Fibroblast of pulmonary artery (primary cell): ENCODE results near the gene PRMT6.
"Not testable (repeated sequence)": the region's sequence is repeated elsewhere in the genome, so short reads cannot be mapped to it uniquely, and the experiment has no call there.

Experiments
- DNase-seq: peaks from one replicate; pipeline ENCODE4 v3.0.0-alpha.2; 2010; ENCODE audit warnings: low read depth
- H3K4me3 ChIP-seq: replicated peaks from 2 replicates; pipeline ENCODE4 v1.5.1; 2011; ENCODE audit warnings: low read depth, mild to moderate bottlenecking, control low read depth, low read length, moderate library complexity
- TF ChIP-seq, protein P1 (sequence below): IDR thresholded peaks from 2 replicates; pipeline ENCODE4 v1.5.1; 2011; ENCODE audit warnings: mild to moderate bottlenecking, control low read depth, low read length, inconsistent platforms; ENCODE audit errors: missing control alignments

PRMT6 gene

GRCh38 chr1:107047602-107048001 lies 8.9 kb upstream of the PRMT6 start:
- TF ChIP-seq, protein P1, sequence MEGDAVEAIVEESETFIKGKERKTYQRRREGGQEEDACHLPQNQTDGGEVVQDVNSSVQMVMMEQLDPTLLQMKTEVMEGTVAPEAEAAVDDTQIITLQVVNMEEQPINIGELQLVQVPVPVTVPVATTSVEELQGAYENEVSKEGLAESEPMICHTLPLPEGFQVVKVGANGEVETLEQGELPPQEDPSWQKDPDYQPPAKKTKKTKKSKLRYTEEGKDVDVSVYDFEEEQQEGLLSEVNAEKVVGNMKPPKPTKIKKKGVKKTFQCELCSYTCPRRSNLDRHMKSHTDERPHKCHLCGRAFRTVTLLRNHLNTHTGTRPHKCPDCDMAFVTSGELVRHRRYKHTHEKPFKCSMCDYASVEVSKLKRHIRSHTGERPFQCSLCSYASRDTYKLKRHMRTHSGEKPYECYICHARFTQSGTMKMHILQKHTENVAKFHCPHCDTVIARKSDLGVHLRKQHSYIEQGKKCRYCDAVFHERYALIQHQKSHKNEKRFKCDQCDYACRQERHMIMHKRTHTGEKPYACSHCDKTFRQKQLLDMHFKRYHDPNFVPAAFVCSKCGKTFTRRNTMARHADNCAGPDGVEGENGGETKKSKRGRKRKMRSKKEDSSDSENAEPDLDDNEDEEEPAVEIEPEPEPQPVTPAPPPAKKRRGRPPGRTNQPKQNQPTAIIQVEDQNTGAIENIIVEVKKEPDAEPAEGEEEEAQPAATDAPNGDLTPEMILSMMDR, result no peak
- H3K4me3 ChIP-seq, result no peak overlapping the region
- DNase-seq, result peak; percentile 1

DNA sequence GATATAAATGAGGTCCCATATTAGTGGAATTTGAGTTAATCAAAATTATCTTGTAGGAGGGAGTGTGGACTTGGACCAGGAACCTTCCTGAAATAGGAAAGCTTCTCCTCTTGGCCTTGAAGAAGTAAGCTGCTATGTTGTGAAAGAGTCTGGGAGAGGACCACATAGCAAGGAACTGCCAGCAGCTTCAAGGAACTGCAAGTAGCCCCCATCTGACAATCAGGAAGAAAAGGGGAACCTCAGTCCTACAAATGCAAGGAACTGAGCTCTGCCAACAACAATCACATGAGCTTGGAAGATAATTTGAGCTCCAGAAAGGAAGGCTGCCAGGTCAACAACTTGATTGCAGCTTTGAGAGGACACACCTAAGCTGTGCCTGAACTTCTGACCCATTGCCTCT lies 8.2 kb upstream of the PRMT6 start:
- H3K4me3 ChIP-seq, result no peak overlapping the region
- no peak for DNase-seq
- TF ChIP-seq, protein P1, result no peak

GRCh38 chr1:107051266-107051665 lies 5.2 kb upstream of the PRMT6 start:
- no peak for DNase-seq
- no peak overlapping the region for H3K4me3 ChIP-seq
- TF ChIP-seq, protein P1, result no peak

DNA sequence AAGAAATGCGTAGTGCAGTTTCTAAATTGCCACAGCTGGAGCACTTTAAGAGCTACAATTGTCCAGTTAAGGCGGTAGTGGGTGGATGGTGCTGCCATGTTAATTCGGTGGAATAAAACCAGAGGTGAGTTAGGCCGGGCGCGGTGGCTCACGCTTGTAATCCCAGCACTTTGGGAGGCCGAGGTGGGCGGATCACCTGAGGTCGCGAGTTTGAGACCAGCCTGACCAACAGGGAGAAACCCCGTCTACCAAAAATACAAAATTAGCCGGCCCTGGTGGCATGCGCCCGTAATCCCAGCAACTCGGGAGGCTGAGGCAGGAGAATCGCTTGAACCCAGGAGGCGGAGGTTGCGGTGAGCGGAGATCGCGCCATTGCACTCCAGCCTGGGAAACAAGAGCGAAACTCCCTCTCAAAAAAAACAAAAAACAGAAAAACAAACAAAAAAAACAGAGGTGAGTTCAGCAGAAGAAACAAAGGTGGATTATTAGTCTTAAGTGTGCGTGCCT lies 502 bp upstream of the PRMT6 start:
- not testable (repeated sequence) for DNase-seq
- peak overlapping the region; percentile 90 for H3K4me3 ChIP-seq

DNA sequence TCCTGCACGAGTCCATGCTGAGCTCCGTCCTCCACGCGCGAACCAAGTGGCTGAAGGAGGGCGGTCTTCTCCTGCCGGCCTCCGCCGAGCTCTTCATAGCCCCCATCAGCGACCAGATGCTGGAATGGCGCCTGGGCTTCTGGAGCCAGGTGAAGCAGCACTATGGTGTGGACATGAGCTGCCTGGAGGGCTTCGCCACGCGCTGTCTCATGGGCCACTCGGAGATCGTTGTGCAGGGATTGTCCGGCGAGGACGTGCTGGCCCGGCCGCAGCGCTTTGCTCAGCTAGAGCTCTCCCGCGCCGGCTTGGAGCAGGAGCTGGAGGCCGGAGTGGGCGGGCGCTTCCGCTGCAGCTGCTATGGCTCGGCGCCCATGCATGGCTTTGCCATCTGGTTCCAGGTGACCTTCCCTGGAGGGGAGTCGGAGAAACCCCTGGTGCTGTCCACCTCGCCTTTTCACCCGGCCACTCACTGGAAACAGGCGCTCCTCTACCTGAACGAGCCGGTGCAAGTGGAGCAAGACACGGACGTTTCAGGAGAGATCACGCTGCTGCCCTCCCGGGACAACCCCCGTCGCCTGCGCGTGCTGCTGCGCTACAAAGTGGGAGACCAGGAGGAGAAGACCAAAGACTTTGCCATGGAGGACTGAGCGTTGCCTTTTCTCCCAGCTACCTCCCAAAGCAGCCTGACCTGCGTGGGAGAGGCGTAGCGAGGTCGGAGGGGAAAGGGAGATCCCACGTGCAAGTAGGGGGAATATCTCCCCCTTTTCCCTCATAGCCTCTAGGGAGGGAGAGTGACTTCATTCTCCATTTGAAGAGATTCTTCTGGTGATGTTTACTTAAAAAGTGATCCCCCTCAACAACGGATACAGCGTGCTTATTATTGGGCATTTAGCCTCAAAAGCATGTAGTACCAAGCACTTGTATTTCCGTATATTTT lies 991 bp downstream of the PRMT6 start:
- H3K4me3 ChIP-seq, result peak overlapping the region; percentile 90
- DNase-seq, result peak; percentile 54
- TF ChIP-seq, protein P1, result no peak

GRCh38 chr1:107058245-107059032 lies 2.0 kb downstream of the PRMT6 start:
- peak overlapping the region; percentile 90 for H3K4me3 ChIP-seq
- no peak for DNase-seq
- TF ChIP-seq, protein P1, result no peak

DNA sequence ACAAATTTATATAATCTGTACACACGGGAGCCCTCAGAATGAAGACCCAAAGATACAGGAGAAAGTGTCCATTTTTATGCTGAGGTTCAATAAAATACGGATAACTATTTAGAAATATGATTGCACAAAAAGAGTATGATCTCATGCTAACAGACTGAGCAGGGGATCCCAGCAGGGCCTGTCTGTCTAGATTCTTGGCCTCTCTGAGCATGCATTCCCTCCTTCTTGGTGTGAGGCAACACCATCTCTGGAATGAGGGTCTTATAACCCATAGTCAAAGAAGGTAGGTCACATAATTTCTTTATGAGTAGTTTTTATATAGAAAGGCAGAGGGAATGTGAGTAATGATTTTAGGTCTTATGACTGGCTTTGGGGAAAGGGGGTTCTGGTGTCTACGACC lies 5.4 kb downstream of the PRMT6 start:
- no peak for DNase-seq
- TF ChIP-seq, protein P1, result no peak
- no peak overlapping the region for H3K4me3 ChIP-seq
